SKM-1 (cell line): ENCODE data around the gene CRHBP.
A peak's percentile ranks its signal among the peaks of the same experiment; 100 is the strongest.
"Not testable (repeated sequence)": the region's sequence is repeated elsewhere in the genome, so short reads cannot be mapped to it uniquely, and the experiment has no call there.

Experiments used
- DNase-seq: peaks from one replicate; lab custom pipeline; 2025; ENCODE audit not compliant: unreplicated experiment; lab: John Stamatoyannopoulos, UW

CRHBP gene

GRCh38 chr5:76958991-76959767 lies 6.3 kb downstream of the CRHBP start:
- DNase-seq: no peak

- DNase-seq: no peak
Observed at GRCh38 chr5:76960004-76960625, 7.3 kb downstream of the CRHBP start.

- DNase-seq: no peak
Observed at GRCh38 chr5:76964060-76964459, 11.2 kb downstream of the CRHBP start.

- no peak for DNase-seq
Observed at GRCh38 chr5:76971511-76971910, 18.7 kb downstream of the CRHBP start.

- DNase-seq: no peak
Observed at GRCh38 chr5:76972689-76973088, 19.8 kb downstream of the CRHBP start.

GRCh38 chr5:76974785-76975184 lies 21.9 kb downstream of the CRHBP start:
- DNase-seq: no peak

GRCh38 chr5:76978869-76979268 lies 26.0 kb downstream of the CRHBP start:
- no peak for DNase-seq

GRCh38 chr5:76980518-76981144 lies 27.8 kb downstream of the CRHBP start:
- DNase-seq: no peak

GRCh38 chr5:76982450-76982849 lies 29.6 kb downstream of the CRHBP start:
- no peak for DNase-seq

- DNase-seq: no peak
Observed at GRCh38 chr5:76983468-76983867, 30.6 kb downstream of the CRHBP start.

GRCh38 chr5:76986825-76987526 lies 34.1 kb downstream of the CRHBP start:
- no peak for DNase-seq

- no peak for DNase-seq
Observed at GRCh38 chr5:76990899-76991459, 38.1 kb downstream of the CRHBP start.

GRCh38 chr5:76993436-76993835 lies 40.6 kb downstream of the CRHBP start:
- not testable (repeated sequence) for DNase-seq

- no peak for DNase-seq
Observed at GRCh38 chr5:76994337-76994736, 41.5 kb downstream of the CRHBP start.

GRCh38 chr5:76998251-76998650 lies 45.4 kb downstream of the CRHBP start:
- not testable (repeated sequence) for DNase-seq

- DNase-seq: peak; percentile 72
Observed at GRCh38 chr5:76999451-76999850, 46.6 kb downstream of the CRHBP start.

GRCh38 chr5:77003246-77003645 lies 50.4 kb downstream of the CRHBP start:
- no peak for DNase-seq

- no peak for DNase-seq
Observed at GRCh38 chr5:77006124-77006523, 53.3 kb downstream of the CRHBP start.

- DNase-seq: no peak
Observed at GRCh38 chr5:77008413-77008812, 55.6 kb downstream of the CRHBP start.

GRCh38 chr5:77010243-77010642 lies 57.4 kb downstream of the CRHBP start:
- no peak for DNase-seq

GRCh38 chr5:77011498-77011897 lies 58.7 kb downstream of the CRHBP start:
- DNase-seq: no peak
